ENCODE results near the gene PPP2R2D. TPM values are rescaled to one million over a fixed set of nuclear protein-coding genes. Genes with fewer than 3 reads are reported as not detected.

The PPP2R2D gene
- total RNA-seq, 2 experiments from 2014 or later: 37.4 to 38.5 TPM

- peaks cover 7% of the 10 kb centered on the region for H3K4me1 ChIP-seq (ENCODE audit: insufficient read depth, low read length, poor library complexity, severe bottlenecking)
- TF ChIP-seq EZH2phosphoT487 (IDR thresholded peaks at IDR 0.05; ENCODE audit: borderline replicate concordance, low read depth, low read length) (no peak), CTCF (conservative IDR thresholded peaks at IDR 0.05; ENCODE audit: low read length) (no peak)
- H3K79me2 ChIP-seq (ENCODE audit: insufficient read depth, low read depth, low read length): peaks cover 38% of the 10 kb centered on the region
- no peak overlapping the region for H3K27ac ChIP-seq (ENCODE audit: low read depth, low read length, poor library complexity, severe bottlenecking)
- ChIA-PET POLR2A (interaction anchor here (0.7 kb wide), 1 partner anchor 11 kb away, joined by 3 read pairs; no protein-coding TSS in a partner anchor), CTCF (ENCODE audit: unreplicated experiment) (no interaction called here)
- H3K9me2 ChIP-seq (ENCODE audit: insufficient read depth, low read length): no peaks in the 10 kb centered on the region
- H2AFZ ChIP-seq (ENCODE audit: low read length): no peak overlapping the region
- DNase-seq (ENCODE audit: low spot score): no peak
- H3K9me3 ChIP-seq (ENCODE audit: low read length): no peaks in the 10 kb centered on the region
- no peaks in the 10 kb centered on the region; the same call in 1 of the 2 replicates for H4K20me1 ChIP-seq (ENCODE audit: insufficient read depth, low read length)
- peak overlapping the region; percentile 20; the same call in 1 of the 2 replicates for H3K4me2 ChIP-seq (ENCODE audit: low read length)
- intact Hi-C loops (cut with micrococcal nuclease; ENCODE audit: unreplicated experiment): no loop called here
- TSS peak; percentile 32 for BruUV-seq (replicated peaks)
- peaks cover 57% of the 10 kb centered on the region for H3K36me3 ChIP-seq (ENCODE audit: insufficient read depth, low read length)
- H3K4me3 ChIP-seq (ENCODE audit: low read depth, low read length, poor library complexity, severe bottlenecking): no peak overlapping the region
These were observed 34.5 kb downstream of the PPP2R2D start for GRCh38 chr10:131935260-131935659.

- Histone ChIP-seq H3K4me1 (ENCODE audit: insufficient read depth, low read length, poor library complexity, severe bottlenecking) (peaks cover 7% of the 10 kb centered on the region), H3K4me2 (ENCODE audit: low read length) (no peak overlapping the region), H3K79me2 (ENCODE audit: insufficient read depth, low read depth, low read length) (peaks cover 28% of the 10 kb centered on the region), H2AFZ (ENCODE audit: low read length) (no peak overlapping the region), H3K9me2 (ENCODE audit: insufficient read depth, low read length) (no peaks in the 10 kb centered on the region), H3K4me3 (ENCODE audit: low read depth, low read length, poor library complexity, severe bottlenecking) (no peak overlapping the region), H3K27ac (ENCODE audit: low read depth, low read length, poor library complexity, severe bottlenecking) (no peak overlapping the region), H4K20me1 (ENCODE audit: insufficient read depth, low read length) (no peaks in the 10 kb centered on the region; the same call in 1 of the 2 replicates), H3K36me3 (ENCODE audit: insufficient read depth, low read length) (peaks cover 67% of the 10 kb centered on the region), H3K9me3 (ENCODE audit: low read length) (no peaks in the 10 kb centered on the region)
- BruUV-seq (replicated peaks): no TSS peak
- DNase-seq (ENCODE audit: low spot score): no peak
- intact Hi-C loops (cut with micrococcal nuclease; ENCODE audit: unreplicated experiment): no loop called here
- POLR2A ChIA-PET: no interaction called here
- CTCF ChIA-PET (ENCODE audit: unreplicated experiment): no interaction called here
- TF ChIP-seq EZH2phosphoT487 (IDR thresholded peaks at IDR 0.05; ENCODE audit: borderline replicate concordance, low read depth, low read length) (no peak), CTCF (conservative IDR thresholded peaks at IDR 0.05; ENCODE audit: low read length) (no peak)
These were observed 35.5 kb downstream of the PPP2R2D start for GRCh38 chr10:131936294-131936693.

GRCh38 chr10:131936736-131937135 lies 35.9 kb downstream of the PPP2R2D start:
- no peaks in the 10 kb centered on the region; the same call in 1 of the 2 replicates for H4K20me1 ChIP-seq (ENCODE audit: insufficient read depth, low read length)
- intact Hi-C loops (cut with micrococcal nuclease; ENCODE audit: unreplicated experiment): no loop called here
- H3K27ac ChIP-seq (ENCODE audit: low read depth, low read length, poor library complexity, severe bottlenecking): no peak overlapping the region
- H3K9me3 ChIP-seq (ENCODE audit: low read length): no peaks in the 10 kb centered on the region
- no peak for DNase-seq (ENCODE audit: low spot score)
- H3K4me1 ChIP-seq (ENCODE audit: insufficient read depth, low read length, poor library complexity, severe bottlenecking): peaks cover 7% of the 10 kb centered on the region
- H3K9me2 ChIP-seq (ENCODE audit: insufficient read depth, low read length): no peaks in the 10 kb centered on the region
- BruUV-seq (replicated peaks): no TSS peak
- H3K36me3 ChIP-seq (ENCODE audit: insufficient read depth, low read length): peaks cover 72% of the 10 kb centered on the region
- ChIA-PET POLR2A (no interaction called here), CTCF (ENCODE audit: unreplicated experiment) (no interaction called here)
- no peak overlapping the region for H2AFZ ChIP-seq (ENCODE audit: low read length)
- peaks cover 25% of the 10 kb centered on the region for H3K79me2 ChIP-seq (ENCODE audit: insufficient read depth, low read depth, low read length)
- H3K4me2 ChIP-seq (ENCODE audit: low read length): no peak overlapping the region
- no peak overlapping the region for H3K4me3 ChIP-seq (ENCODE audit: low read depth, low read length, poor library complexity, severe bottlenecking)
- TF ChIP-seq CTCF (conservative IDR thresholded peaks at IDR 0.05; ENCODE audit: low read length) (no peak), EZH2phosphoT487 (IDR thresholded peaks at IDR 0.05; ENCODE audit: borderline replicate concordance, low read depth, low read length) (no peak)

All from OCI-LY7 (cell line).